HG03575 (cell line): ENCODE results near the gene UNC13D.
"Not testable (repeated sequence)": the region's sequence is repeated elsewhere in the genome, so short reads cannot be mapped to it uniquely, and the experiment has no call there.

ENCODE experiments used
- ATAC-seq: cut with Tn5 transposase; IDR thresholded peaks from one replicate; pipeline ENCODE4 v1.9.1; 2021; ENCODE audit not compliant: unreplicated experiment, insufficient number of reproducible peaks, low FRiP score; ENCODE audit errors: extremely low read depth

UNC13D gene

DNA sequence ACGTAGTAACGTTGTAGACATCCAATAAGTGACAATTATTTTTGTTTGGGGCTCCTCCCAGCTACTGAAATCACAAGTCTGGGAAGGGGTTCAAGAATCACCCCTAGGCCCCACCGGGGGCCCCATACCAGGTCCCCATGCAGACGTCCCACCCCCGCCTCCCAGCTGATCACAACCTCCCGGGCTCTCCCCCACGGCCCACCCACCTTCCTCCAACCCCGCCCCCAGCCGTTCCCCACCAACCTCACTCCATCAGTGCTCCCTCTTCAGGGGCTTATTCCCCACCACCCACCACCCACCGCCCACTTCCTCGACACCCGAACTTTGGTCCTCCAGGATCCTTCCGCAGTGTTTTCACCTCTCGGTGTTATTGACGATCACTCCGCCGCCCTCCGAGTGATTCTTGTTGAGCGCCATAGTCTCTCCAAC is 10.7 kb upstream of the UNC13D start:
- ATAC-seq = no peak

- ATAC-seq = no peak
Observed at GRCh38 chr17:75854101-75854748, 10.0 kb upstream of the UNC13D start.

DNA sequence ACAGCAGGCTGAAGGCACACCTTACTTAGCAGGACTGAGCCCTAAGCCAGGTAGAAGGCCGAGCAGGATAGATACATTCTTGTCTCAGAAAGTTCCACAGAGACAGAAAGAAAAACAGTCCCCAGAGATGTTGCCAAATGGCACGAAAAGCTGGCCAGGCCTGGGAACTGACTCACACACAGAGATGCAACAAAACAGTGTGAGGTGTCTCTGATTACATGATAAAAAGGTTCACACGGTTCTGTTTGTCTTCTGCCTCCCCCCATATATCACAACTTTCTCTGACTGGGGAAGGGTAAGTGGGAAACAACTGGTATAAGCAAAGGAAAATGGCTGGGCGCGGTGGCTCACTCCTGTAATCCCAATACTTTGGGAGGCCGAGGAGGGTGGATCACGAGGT is 9.2 kb upstream of the UNC13D start:
- ATAC-seq = no peak

DNA sequence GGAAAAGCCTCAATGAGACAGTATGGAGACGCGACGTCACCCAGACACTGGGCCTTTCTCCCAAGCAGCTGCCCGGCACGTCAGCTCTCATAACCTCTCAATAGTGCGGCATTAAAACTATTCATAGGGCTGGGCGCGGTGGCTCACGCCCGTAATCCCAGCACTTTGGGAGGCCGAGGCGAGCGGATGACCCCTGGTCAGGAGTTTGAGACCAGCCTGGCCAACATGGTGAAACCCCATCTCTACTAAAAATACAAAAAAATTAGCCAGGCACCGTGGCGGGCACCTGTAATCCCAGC is 7.4 kb upstream of the UNC13D start:
- not testable (repeated sequence) for ATAC-seq

DNA sequence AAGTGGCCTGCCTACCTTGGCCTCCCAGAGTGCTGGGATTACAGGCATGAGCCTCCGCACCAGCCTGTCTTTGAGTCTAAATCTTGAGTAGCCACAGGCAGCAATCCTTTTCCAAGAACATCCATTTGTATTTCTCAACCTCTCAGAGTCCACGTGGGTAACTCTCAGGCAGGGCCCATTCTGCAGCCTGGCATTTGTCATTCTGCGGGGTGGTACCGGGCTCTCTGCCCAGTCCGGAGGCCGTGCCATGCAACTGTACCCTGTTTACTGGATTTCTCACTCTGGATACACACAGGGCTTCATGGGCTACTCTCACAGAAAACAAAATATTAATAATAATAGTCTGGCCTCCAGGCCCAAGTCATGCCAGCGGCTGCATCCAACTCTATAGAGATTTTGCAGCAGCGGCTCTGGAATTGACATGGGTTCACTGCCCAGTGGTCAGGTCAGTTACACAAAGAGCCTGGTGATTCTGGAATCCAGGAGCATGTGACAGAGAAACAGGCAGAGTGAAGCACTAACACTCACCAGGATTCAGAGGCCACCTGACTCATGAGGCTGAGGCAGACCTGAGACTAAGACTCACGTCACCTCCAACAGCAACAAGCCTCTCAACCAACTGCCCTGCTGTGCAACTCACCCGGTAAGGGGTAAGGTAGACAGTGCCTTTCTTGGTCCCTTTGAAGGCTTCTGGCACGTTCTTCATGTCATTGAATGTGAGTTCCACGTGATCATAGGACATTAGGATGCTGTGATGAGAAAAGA is 6.9 kb upstream of the UNC13D start:
- ATAC-seq = no peak

DNA sequence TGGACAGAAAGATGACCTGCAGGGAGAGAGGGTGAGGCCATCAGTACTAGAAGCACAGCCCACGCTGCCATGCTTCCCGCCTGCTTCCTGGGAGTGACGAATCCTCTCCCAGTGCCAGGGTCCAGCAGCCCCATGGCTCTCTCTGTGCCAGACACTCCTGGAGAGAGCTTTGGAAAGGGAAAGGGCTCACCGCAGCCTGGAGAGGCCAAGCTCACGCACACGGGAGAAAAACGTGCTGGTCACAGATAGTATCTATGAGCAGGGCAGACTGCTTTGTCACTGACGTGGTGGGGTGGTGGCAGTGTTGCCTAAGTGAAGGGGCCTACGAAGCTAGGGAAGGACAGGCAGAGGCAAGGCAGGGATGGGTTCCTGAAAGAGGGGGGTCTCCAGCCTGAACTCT is 5.5 kb upstream of the UNC13D start:
- ATAC-seq = no peak

DNA sequence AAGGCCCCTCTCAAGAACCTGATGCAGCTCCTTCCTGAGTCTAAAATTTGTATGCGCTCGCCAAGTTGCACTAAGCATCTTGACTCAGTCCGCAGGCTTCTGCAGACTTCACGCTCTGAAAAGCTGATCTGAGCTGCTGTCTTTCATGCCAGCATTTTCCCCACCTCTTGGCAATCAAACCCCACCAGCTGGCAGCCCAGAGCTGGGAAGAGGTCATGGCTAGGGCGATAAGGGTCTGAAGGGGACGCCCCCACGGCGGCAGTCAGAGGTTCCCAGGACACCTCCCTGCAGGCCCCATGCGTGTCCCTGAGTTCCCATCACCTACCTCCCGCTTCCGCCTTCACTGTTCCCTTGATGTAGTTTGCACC is 5.1 kb upstream of the UNC13D start:
- ATAC-seq = no peak

- ATAC-seq = no peak
Observed at GRCh38 chr17:75848523-75849278, 4.5 kb upstream of the UNC13D start.

DNA sequence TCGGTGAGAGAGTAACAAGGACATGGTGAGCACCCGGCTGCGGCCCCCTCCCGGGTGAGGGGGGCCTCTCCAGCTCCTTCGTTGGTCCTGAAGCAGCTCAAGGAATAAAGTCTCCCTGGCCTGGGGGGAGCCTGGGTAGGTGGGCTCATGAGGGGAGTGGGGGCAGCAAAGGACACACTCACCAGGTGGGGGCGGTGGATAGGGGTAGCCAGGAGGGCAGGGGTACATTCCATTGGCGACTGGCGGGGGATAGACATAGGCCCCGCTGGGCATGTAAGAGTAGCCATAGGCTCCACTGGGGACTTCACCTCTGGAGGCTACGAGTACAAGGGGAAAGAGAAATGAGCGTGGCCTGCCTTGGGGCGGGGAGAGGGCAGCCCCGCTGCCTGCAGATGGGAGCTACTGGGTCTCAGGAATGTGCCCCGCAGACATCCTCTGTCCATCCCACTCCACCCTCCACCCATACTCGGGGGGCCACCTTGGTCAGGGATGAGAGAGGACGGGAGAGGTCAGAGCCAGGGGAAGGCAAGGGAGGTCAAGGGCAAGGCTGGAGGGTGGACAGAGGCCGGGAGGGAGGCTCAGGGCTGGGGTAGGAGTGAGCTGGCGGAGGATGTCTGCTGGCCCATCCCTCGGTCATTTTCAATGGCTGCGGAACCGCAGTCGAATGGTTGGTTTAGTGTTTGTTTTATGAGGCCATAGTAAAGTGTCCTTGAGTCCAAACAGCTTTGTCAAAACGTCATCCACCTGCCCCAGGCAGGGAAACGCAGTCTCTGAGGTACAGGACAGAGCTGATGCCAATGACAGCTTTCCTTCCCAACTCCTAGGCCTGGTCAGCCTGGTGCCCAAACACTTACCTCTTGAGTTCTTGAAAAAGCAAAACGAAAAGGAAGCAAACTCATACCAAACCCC is 3.7 kb upstream of the UNC13D start:
- ATAC-seq = no peak

DNA sequence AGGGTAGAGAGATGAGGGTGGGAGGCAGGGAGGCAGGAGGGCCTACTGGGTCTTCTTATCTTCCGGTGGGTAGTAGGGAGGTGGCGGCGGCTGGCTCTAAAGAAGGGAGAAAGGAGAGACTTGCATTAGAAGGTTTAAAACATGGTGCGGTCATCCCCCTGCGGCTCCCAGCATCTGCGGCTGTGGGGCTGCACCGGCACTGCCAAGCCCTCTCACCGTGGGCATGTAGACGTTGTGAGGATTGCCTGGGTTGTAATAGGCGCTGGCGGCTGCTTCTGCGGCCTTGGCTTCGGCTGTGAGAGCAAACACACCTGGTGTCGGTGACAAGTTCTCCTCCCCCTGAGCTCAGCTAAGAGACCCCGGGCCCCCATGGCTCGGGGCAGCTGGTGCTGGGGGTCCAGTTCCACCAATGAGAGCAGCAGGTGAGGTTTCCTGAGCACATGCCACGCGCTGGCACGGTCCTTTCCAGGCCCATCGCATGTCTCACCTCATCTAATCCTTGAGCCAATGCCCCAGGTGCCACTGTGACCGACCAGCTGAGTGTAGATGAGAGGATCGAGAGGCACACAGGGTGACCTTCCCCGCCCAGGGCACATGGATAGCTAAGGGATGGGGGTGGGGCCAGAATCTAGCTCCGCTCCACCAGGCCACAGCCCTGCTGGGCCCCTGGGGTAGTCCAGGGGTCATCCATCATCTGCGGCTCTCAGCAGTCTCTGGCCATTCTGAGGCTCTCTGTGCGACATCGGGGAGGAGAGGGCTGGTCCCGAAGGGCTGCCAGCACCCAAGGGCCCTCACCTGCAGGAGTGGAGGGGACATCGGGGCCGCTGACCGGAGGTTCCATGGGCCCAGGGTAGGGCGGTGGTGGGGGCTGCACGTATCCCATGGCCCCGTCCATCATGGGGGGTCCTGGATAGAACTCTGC is 2.7 kb upstream of the UNC13D start:
- no peak for ATAC-seq

- no peak for ATAC-seq
Observed at GRCh38 chr17:75845933-75846691, 1.9 kb upstream of the UNC13D start.

- ATAC-seq = no peak
Observed at GRCh38 chr17:75845058-75845711, 981 bp upstream of the UNC13D start.

GRCh38 chr17:75844530-75845057 is 390 bp upstream of the UNC13D start:
- ATAC-seq = no peak

- ATAC-seq = no peak
Observed at GRCh38 chr17:75842963-75843576, 1.1 kb downstream of the UNC13D start.

GRCh38 chr17:75842411-75842810 is 1.8 kb downstream of the UNC13D start:
- ATAC-seq = no peak

DNA sequence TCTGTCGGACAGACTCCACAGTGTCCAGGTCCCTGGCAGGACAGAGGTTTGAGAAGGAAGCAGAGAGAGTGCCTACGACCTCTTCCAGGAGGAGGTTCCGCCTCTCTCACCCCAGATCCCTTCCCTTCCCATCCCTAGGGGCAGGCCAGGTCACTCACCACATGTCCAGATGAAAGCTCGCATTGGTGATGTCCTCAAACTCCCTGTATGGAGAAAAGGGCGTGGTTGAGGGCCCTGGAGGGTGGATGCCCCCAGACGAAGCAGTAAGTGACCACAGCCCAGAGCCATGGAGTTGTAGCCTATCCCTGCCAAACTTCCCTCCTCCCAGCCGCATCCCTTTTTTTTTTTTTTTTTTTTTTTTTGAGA is 3.4 kb downstream of the UNC13D start:
- ATAC-seq = no peak
